ENCODE results near the gene POC1A. TPM values are rescaled to one million over a fixed set of nuclear protein-coding genes. Genes with fewer than 3 reads are reported as not detected.

The POC1A gene
- total and polyA plus RNA-seq, 2 of the 8 experiments (the other 6 are each of a cell fraction or from before 2014, with no cell fraction given): 35.7 to 39.2 TPM

- no peaks in the 10 kb centered on the region for H3K23me2 ChIP-seq (ENCODE audit: low read depth, low read length)
- no peak overlapping the region for H2AK5ac ChIP-seq (ENCODE audit: low read depth, low read length)
- no peak overlapping the region for H4K5ac ChIP-seq (ENCODE audit: insufficient read length, low read depth, low read length)
- H3K4me1 ChIP-seq (replicated peaks in 1 of 4; ENCODE audit: control insufficient read depth in 3 of 4, insufficient read depth in 4 of 4, low read length in 3 of 4): peaks cover 0 to 4% (median 1%) of the 10 kb centered on the region in 4 experiments; a peak in 2 of 7 replicates
- no peaks in the 10 kb centered on the region for H3K79me2 ChIP-seq (ENCODE audit: control insufficient read depth in 1 of 2, insufficient read depth in 2 of 2, low read length in 2 of 2)
- H3K4ac ChIP-seq (replicated peaks; ENCODE audit: insufficient read length, low read depth, low read length): no peak overlapping the region
- H2BK120ac ChIP-seq (replicated peaks; ENCODE audit: low read depth, low read length): no peak overlapping the region
- FAIRE-seq (no peak), DNase-seq (ENCODE audit: low read depth in 1 of 2, low spot score in 2 of 2) (no peak)
- no peak overlapping the region; the same call in 1 of the 2 replicates for H2BK12ac ChIP-seq (ENCODE audit: low read depth, low read length)
- H3K18ac ChIP-seq (ENCODE audit: extremely low read depth, low read length): no peak overlapping the region
- H2BK15ac ChIP-seq (ENCODE audit: low read length): no peak overlapping the region
- no peak overlapping the region for H3K4me2 ChIP-seq (ENCODE audit: insufficient read depth in 1 of 2, low read depth in 2 of 2, low read length in 2 of 2)
- H3K4me3 ChIP-seq (ENCODE audit: extremely low read depth in 1 of 4, insufficient read depth in 2 of 4, low read depth in 3 of 4, low read length in 4 of 4): no peak overlapping the region
- no peak overlapping the region for H4K91ac ChIP-seq (replicated peaks; ENCODE audit: insufficient read length, low read length)
- WGBS, 2 experiments (ENCODE audit: extremely low coverage in 1 of 2, insufficient coverage in 1 of 2, insufficient read length in 1 of 2, insufficient replicate concordance in 2 of 2, low coverage in 1 of 2, low lambda C conversion rate in 2 of 2, missing lambda C conversion rate in 1 of 2): 95% methylated on average over 6 of the region's 6 CpGs; no CpG with 5 or more reads in 1 of the 2 experiments
- no peak overlapping the region for H2BK5ac ChIP-seq (ENCODE audit: low read depth, low read length)
- no peak overlapping the region for H3K23ac ChIP-seq (ENCODE audit: insufficient read length)
- H4K8ac ChIP-seq (ENCODE audit: extremely low read depth, insufficient read depth, low read length): no peak overlapping the region; the same call in 1 of the 2 replicates
- H3K79me1 ChIP-seq (ENCODE audit: low read depth, low read length): no peaks in the 10 kb centered on the region
- H3K9ac ChIP-seq (replicated peaks in 1 of 4; ENCODE audit: extremely low read depth in 1 of 4, low read depth in 3 of 4, low read length in 3 of 4): no peak overlapping the region
- H3K56ac ChIP-seq (replicated peaks; ENCODE audit: insufficient read length, low read depth, low read length): no peak overlapping the region
- H4K20me1 ChIP-seq (replicated peaks in 1 of 2; ENCODE audit: control insufficient read depth in 1 of 2, insufficient read depth in 2 of 2, low read length in 2 of 2): no peaks in the 10 kb centered on the region
- CTCF ChIA-PET (ENCODE audit: partially characterized antibody): interaction anchor here (0.6 to 33.0 kb wide), 6 partner anchors 9 to 112 kb away, joined by 3 to 984 read pairs (median 86); partner anchors contain the start of gene DUSP7
- POLR2A ChIA-PET (ENCODE audit: partially characterized antibody): interaction anchor here (0.8 to 1.7 kb wide), 2 partner anchors 15 to 19 kb away, joined by 3 to 4 read pairs; no protein-coding TSS in a partner anchor
- no peaks in the 10 kb centered on the region for H3K9me3 ChIP-seq (ENCODE audit: insufficient read depth in 2 of 2, low read depth in 1 of 2, low read length in 1 of 2)
- no peak overlapping the region for H3K27ac ChIP-seq (ENCODE audit: low read depth, low read length)
- no peaks in the 10 kb centered on the region for H3K36me3 ChIP-seq (ENCODE audit: control insufficient read depth in 2 of 4, insufficient read depth in 4 of 4, low read length in 3 of 4)
- no peak overlapping the region for H2AFZ ChIP-seq (ENCODE audit: low read length)
- no peak overlapping the region for H2BK20ac ChIP-seq (ENCODE audit: low read length)
- H3K14ac ChIP-seq (ENCODE audit: insufficient read length): no peak overlapping the region
- no peaks in the 10 kb centered on the region for H3K27me3 ChIP-seq (replicated peaks in 1 of 4; ENCODE audit: control insufficient read depth in 3 of 4, extremely low read depth in 1 of 4, insufficient read depth in 3 of 4, low read length in 3 of 4)
- TF ChIP-seq RXRA (IDR thresholded peaks at IDR 0.05; ENCODE audit: insufficient read depth, low read depth, low read length): no peak
- no peak for TF ChIP-seq SP4 (IDR thresholded peaks at IDR 0.05; ENCODE audit: low read length)
- no peak for TF ChIP-seq CHD2 (IDR thresholded peaks at IDR 0.05; ENCODE audit: low read length)
- no peak for TF ChIP-seq TEAD4 (IDR thresholded peaks at IDR 0.05; ENCODE audit: low read depth, low read length)
- no peak for TF ChIP-seq RFX5 (IDR thresholded peaks at IDR 0.05; ENCODE audit: borderline replicate concordance, low read depth, low read length)
- no peak for TF ChIP-seq MAX (IDR thresholded peaks at IDR 0.05)
- TF ChIP-seq SIX5 (IDR thresholded peaks at IDR 0.05; ENCODE audit: low read depth, low read length): no peak
- TF ChIP-seq E2F6 (IDR thresholded peaks at IDR 0.05): no peak
- no peak for TF ChIP-seq USF2 (IDR thresholded peaks at IDR 0.05; ENCODE audit: low read length)
- TF ChIP-seq RBBP5 (IDR thresholded peaks at IDR 0.05; ENCODE audit: borderline replicate concordance, low read depth, low read length): no peak
- TF ChIP-seq EP300 (IDR thresholded peaks at IDR 0.05; ENCODE audit: borderline replicate concordance in 1 of 2, low read depth in 2 of 2, low read length in 2 of 2): no peak
- no peak for TF ChIP-seq CHD1 (IDR thresholded peaks at IDR 0.05; ENCODE audit: low read depth, low read length)
These were observed 116.0 kb downstream of the POC1A start for GRCh38 chr3:52038227-52038626.

Measured in H1 (cell line).